GM13977 (cell line): ENCODE results near the gene TRIM6.
"Not testable (repeated sequence)": the region's sequence is repeated elsewhere in the genome, so short reads cannot be mapped to it uniquely, and the experiment has no call there.

ENCODE experiments used
- DNase-seq: peaks from one replicate; pipeline ENCODE4 v3.0.0; 2012; ENCODE audit warnings: low spot score
- CTCF ChIP-seq: IDR thresholded peaks from 2 replicates; pipeline ENCODE4 v1.5.1; 2012; ENCODE audit warnings: mild to moderate bottlenecking, control low read depth; ENCODE audit not compliant: insufficient read depth; ENCODE audit errors: extremely low read depth, missing control alignments
- in situ Hi-C: fragments of 300-500 bp; cut with MboI; formaldehyde crosslinking; loops from one replicate; pipeline ENCODE4 v1.12.0; 2022; ENCODE audit warnings: low sequenced_read_pairs, low pct_unique_long_range_greater_than_20kb, mixed read lengths, inconsistent platforms; ENCODE audit not compliant: unreplicated experiment

TRIM6 gene

GRCh38 chr11:5600374-5600851 lies 4.0 kb downstream of the TRIM6 start:
- in situ Hi-C loops = no loop called here
- peak; percentile 89 for TF ChIP-seq CTCF
- peak; percentile 79 for DNase-seq

- DNase-seq, in situ Hi-C loops: not testable (repeated sequence)
Measured at GRCh38 chr11:5602791-5603190, 6.4 kb downstream of the TRIM6 start.

- no peak for DNase-seq
- no peak for TF ChIP-seq CTCF
- in situ Hi-C loops = no loop called here
Measured at GRCh38 chr11:5603326-5603725, 6.9 kb downstream of the TRIM6 start.

- TF ChIP-seq CTCF = no peak
- in situ Hi-C loops = no loop called here
Measured at GRCh38 chr11:5604896-5605295, 8.5 kb downstream of the TRIM6 start.

GRCh38 chr11:5605849-5606248 lies 9.4 kb downstream of the TRIM6 start:
- in situ Hi-C loops = no loop called here
- peak; percentile 15 for TF ChIP-seq CTCF
- no peak for DNase-seq

More at GRCh38 chr11:5604896-5605295, 8.5 kb downstream of the TRIM6 start:
- DNase-seq = no peak

- TF ChIP-seq CTCF = no peak
- no peak for DNase-seq
- in situ Hi-C loops = no loop called here
Measured at GRCh38 chr11:5608808-5609207, 12.4 kb downstream of the TRIM6 start.

GRCh38 chr11:5610446-5610845 lies 14.0 kb downstream of the TRIM6 start:
- in situ Hi-C loops = no loop called here
- TF ChIP-seq CTCF = no peak
- DNase-seq = no peak
